ENCODE results near the gene ZNF417. TPM values are rescaled to one million over a fixed set of nuclear protein-coding genes. Genes with fewer than 3 reads are reported as not detected.
A peak's percentile ranks its signal among the peaks of the same experiment; 100 is the strongest.

ZNF417 gene
- total and polyA plus RNA-seq, 2 of the 4 experiments (the other 2 are of a cell fraction), result 4.0 to 23.1 TPM

DNA sequence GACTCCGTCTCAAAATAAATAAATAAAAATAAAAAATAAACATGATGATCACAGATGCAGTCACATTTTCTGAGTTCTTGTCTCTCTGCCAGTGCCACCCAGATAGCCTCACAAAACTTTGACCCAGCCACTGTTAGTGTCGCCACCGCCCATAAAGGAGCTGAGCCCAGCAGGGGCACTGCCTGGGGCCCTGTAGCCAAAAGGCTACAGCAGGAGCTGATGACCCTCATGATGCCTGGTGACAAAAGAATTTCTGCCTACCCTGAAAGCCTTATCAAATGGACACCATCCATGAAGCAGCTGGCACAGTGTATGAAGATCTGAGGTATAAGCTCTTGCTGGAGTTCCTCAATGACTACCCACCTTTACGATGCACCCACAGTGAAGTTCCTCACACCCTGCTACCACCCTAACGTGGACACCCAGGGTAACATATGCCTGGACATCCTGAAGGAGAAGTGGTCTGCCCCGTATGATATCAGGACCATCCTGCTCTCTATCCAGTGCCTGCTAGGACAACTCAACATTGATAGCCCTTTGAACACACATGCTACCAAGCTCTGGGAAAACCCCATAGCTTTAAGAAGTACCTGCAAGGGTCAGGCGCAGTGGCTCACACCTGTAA lies 48.4 kb downstream of the ZNF417 start:
- ChIA-PET POLR2A (ENCODE audit: unreplicated experiment) (no interaction called here), CTCF (no interaction called here)
- Histone ChIP-seq H3K79me1 (ENCODE audit: low read depth in 1 of 2, low read length in 2 of 2) (peaks cover 3 to 12% of the 10 kb centered on the region in 2 experiments; a peak in 2 of 4 replicates), H2BK15ac (ENCODE audit: low read depth, low read length) (no peak overlapping the region), H2AK5ac (ENCODE audit: low read depth, low read length) (no peak overlapping the region), H3K4me2 (ENCODE audit: low read depth, low read length) (no peak overlapping the region), H3K56ac (ENCODE audit: extremely low read depth, insufficient read depth, low read length) (no peak overlapping the region), H2BK120ac (ENCODE audit: low read depth, low read length) (no peak overlapping the region), H3K36me3 (ENCODE audit: control insufficient read depth, insufficient read depth, low read length) (peaks cover 49% of the 10 kb centered on the region), H4K8ac (ENCODE audit: low read depth in 2 of 2, low read length in 2 of 2) (no peak overlapping the region), H4K5ac (ENCODE audit: low read depth, low read length) (no peak overlapping the region), H3K9ac (ENCODE audit: low read depth, low read length) (no peak overlapping the region), H3K27me3 (ENCODE audit: control insufficient read depth, insufficient read depth, low read length) (no peaks in the 10 kb centered on the region), H2BK20ac (ENCODE audit: low read depth, low read length) (no peak overlapping the region), H2BK5ac (ENCODE audit: low read depth, low read length, poor library complexity, severe bottlenecking) (no peak overlapping the region), H2AK9ac (replicated peaks; ENCODE audit: low read depth, low read length, poor library complexity) (peak overlapping the region; percentile 9), H3K23ac (ENCODE audit: low read depth, low read length) (no peak overlapping the region), H3K4me3 (ENCODE audit: insufficient read depth, low read depth, low read length) (no peak overlapping the region), H3K9me3 (ENCODE audit: control insufficient read depth, insufficient read depth, low read length) (peaks cover 71% of the 10 kb centered on the region), H3K4me1 (ENCODE audit: control insufficient read depth, insufficient read depth, low read length) (no peaks in the 10 kb centered on the region), H4K91ac (ENCODE audit: insufficient read depth, low read depth, low read length) (no peak overlapping the region), H3K27ac (ENCODE audit: insufficient read depth, low read length) (no peak overlapping the region), H4K20me1 (ENCODE audit: insufficient read depth, low read length) (no peaks in the 10 kb centered on the region; the same call in 1 of the 2 replicates), H3K14ac (replicated peaks; ENCODE audit: low read depth, low read length) (no peak overlapping the region), H3K4ac (ENCODE audit: low read depth, low read length) (no peak overlapping the region), H2AFZ (replicated peaks; ENCODE audit: low read length, poor library complexity) (peak overlapping the region; percentile 32), H3K18ac (ENCODE audit: low read depth, low read length) (no peak overlapping the region), H3K9me1 (ENCODE audit: insufficient read depth, low read length) (no peaks in the 10 kb centered on the region)
- dilution Hi-C loops (cut with HindIII; ENCODE audit: low sequenced_read_pairs, unreplicated experiment) (no loop called here), in situ Hi-C loops (cut with MboI; ENCODE audit: low sequenced_read_pairs) (no loop called here), intact Hi-C loops (cut with micrococcal nuclease) (no loop called here)
- no peak for TF ChIP-seq BHLHE40 (IDR thresholded peaks at IDR 0.05; ENCODE audit: low read depth, low read length)
- no peak for TF ChIP-seq CHD1 (IDR thresholded peaks at IDR 0.05; ENCODE audit: low read depth, low read length)
- no peak for TF ChIP-seq NFE2L2 (IDR thresholded peaks at IDR 0.05; ENCODE audit: low read depth, low read length)
- TF ChIP-seq, protein P1, sequence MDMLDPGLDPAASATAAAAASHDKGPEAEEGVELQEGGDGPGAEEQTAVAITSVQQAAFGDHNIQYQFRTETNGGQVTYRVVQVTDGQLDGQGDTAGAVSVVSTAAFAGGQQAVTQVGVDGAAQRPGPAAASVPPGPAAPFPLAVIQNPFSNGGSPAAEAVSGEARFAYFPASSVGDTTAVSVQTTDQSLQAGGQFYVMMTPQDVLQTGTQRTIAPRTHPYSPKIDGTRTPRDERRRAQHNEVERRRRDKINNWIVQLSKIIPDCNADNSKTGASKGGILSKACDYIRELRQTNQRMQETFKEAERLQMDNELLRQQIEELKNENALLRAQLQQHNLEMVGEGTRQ (IDR thresholded peaks at IDR 0.05; ENCODE audit: low read depth, low read length), result no peak
- TF ChIP-seq MXI1 (IDR thresholded peaks at IDR 0.05; ENCODE audit: borderline replicate concordance, low read depth, low read length), result no peak
- TF ChIP-seq SMC3 (IDR thresholded peaks at IDR 0.05; ENCODE audit: low read depth, low read length), result no peak
- TF ChIP-seq FOS (IDR thresholded peaks at IDR 0.05; ENCODE audit: low read depth, low read length), result no peak
- TF ChIP-seq POLR2A (IDR thresholded peaks at IDR 0.05; ENCODE audit: low read depth, low read length), result no peak
- no peak for TF ChIP-seq RCOR1 (IDR thresholded peaks at IDR 0.05; ENCODE audit: insufficient replicate concordance, low read length)
- TF ChIP-seq, protein P2, sequence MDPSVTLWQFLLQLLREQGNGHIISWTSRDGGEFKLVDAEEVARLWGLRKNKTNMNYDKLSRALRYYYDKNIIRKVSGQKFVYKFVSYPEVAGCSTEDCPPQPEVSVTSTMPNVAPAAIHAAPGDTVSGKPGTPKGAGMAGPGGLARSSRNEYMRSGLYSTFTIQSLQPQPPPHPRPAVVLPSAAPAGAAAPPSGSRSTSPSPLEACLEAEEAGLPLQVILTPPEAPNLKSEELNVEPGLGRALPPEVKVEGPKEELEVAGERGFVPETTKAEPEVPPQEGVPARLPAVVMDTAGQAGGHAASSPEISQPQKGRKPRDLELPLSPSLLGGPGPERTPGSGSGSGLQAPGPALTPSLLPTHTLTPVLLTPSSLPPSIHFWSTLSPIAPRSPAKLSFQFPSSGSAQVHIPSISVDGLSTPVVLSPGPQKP (IDR thresholded peaks at IDR 0.05; ENCODE audit: borderline replicate concordance, low read depth, low read length), result no peak
- no peak for TF ChIP-seq MAFK (IDR thresholded peaks at IDR 0.05; ENCODE audit: low read depth, low read length)
- TF ChIP-seq, protein P3, sequence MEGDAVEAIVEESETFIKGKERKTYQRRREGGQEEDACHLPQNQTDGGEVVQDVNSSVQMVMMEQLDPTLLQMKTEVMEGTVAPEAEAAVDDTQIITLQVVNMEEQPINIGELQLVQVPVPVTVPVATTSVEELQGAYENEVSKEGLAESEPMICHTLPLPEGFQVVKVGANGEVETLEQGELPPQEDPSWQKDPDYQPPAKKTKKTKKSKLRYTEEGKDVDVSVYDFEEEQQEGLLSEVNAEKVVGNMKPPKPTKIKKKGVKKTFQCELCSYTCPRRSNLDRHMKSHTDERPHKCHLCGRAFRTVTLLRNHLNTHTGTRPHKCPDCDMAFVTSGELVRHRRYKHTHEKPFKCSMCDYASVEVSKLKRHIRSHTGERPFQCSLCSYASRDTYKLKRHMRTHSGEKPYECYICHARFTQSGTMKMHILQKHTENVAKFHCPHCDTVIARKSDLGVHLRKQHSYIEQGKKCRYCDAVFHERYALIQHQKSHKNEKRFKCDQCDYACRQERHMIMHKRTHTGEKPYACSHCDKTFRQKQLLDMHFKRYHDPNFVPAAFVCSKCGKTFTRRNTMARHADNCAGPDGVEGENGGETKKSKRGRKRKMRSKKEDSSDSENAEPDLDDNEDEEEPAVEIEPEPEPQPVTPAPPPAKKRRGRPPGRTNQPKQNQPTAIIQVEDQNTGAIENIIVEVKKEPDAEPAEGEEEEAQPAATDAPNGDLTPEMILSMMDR (conservative IDR thresholded peaks at IDR 0.05; ENCODE audit: low read depth, low read length), result no peak
- no peak for DNase-seq
- WGBS, 2 experiments (ENCODE audit: extremely low coverage in 2 of 2, insufficient read length in 1 of 2), result 100% methylated on average over 2 of the region's 7 CpGs; no CpG with 5 or more reads in 1 of the 2 experiments
- ATAC-seq (ENCODE audit: low read depth), result no peak
- BruUV-seq (replicated peaks), result no TSS peak

All from IMR-90 (cell line).